Esophagus mucosa (tissue), 1 donor: ENCODE data around the gene RPS4Y2. TPM values are rescaled to one million over a fixed set of nuclear protein-coding genes. Genes with fewer than 3 reads are reported as not detected.

ENCODE experiments used
- total RNA-seq: library from RNA; stranded (reverse); gene quantifications from one replicate; pipeline ENCODE4 v1.2.4, GENCODE V29; 2023
- donor health status: DM: yes; HTN: yes; CAD: no.

The RPS4Y2 gene
- total RNA-seq, 1 donor from 2014 or later, result not detected

Other genes with a start within 250 kb of the RPS4Y2 start
- not detected for gene EIF1AY, start 180.3 kb upstream of the RPS4Y2 start, total RNA-seq